ENCODE data around the gene MGAT5. TPM values are rescaled to one million over a fixed set of nuclear protein-coding genes. Genes with fewer than 3 reads are reported as not detected.

Gene MGAT5
- total RNA-seq, 6 donors from 2014 or later = 25.3 to 65.5 (median 41.3) TPM

- no peaks in the 10 kb centered on the region for H3K36me3 ChIP-seq
- WGBS, 2 donors = 79 to 85% methylated on average over 6 of the region's 6 CpGs
- DNase-seq = no peak
Measured at GRCh38 chr2:134465228-134466105, 211.6 kb downstream of the MGAT5 start.

GRCh38 chr2:134466141-134466540, 212.3 kb downstream of the MGAT5 start:
- DNase-seq (no peak), ATAC-seq (ENCODE audit: low FRiP score in 2 of 2) (no peak)
- no peaks in the 10 kb centered on the region for H3K36me3 ChIP-seq
- H3K27ac ChIP-seq = no peak overlapping the region
- H3K9me3 ChIP-seq = no peaks in the 10 kb centered on the region
- TF ChIP-seq EP300 (IDR thresholded peaks at IDR 0.05) (no peak), POLR2A (IDR thresholded peaks at IDR 0.05) (no peak), POLR2AphosphoS5 (IDR thresholded peaks at IDR 0.05) (no peak)
- TF ChIP-seq, protein P1, sequence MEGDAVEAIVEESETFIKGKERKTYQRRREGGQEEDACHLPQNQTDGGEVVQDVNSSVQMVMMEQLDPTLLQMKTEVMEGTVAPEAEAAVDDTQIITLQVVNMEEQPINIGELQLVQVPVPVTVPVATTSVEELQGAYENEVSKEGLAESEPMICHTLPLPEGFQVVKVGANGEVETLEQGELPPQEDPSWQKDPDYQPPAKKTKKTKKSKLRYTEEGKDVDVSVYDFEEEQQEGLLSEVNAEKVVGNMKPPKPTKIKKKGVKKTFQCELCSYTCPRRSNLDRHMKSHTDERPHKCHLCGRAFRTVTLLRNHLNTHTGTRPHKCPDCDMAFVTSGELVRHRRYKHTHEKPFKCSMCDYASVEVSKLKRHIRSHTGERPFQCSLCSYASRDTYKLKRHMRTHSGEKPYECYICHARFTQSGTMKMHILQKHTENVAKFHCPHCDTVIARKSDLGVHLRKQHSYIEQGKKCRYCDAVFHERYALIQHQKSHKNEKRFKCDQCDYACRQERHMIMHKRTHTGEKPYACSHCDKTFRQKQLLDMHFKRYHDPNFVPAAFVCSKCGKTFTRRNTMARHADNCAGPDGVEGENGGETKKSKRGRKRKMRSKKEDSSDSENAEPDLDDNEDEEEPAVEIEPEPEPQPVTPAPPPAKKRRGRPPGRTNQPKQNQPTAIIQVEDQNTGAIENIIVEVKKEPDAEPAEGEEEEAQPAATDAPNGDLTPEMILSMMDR (IDR thresholded peaks at IDR 0.05) = no peak
- no peaks in the 10 kb centered on the region for H3K27me3 ChIP-seq
- no peaks in the 10 kb centered on the region for H3K4me1 ChIP-seq
- WGBS, 2 donors = 65 to 79% methylated on average over 2 to 3 of the region's 3 CpGs
- no peak overlapping the region for H3K4me3 ChIP-seq

More at GRCh38 chr2:134465228-134466105, 211.6 kb downstream of the MGAT5 start:
- TF ChIP-seq, protein P1 (IDR thresholded peaks at IDR 0.05) = no peak
- Histone ChIP-seq H3K4me1 (peaks cover 0 to 4% (median 1%) of the 10 kb centered on the region in 4 donors), H3K27me3 (no peaks in the 10 kb centered on the region), H3K9me3 (no peaks in the 10 kb centered on the region), H3K4me3 (no peak overlapping the region), H3K27ac (no peak overlapping the region)
- no peak for ATAC-seq (ENCODE audit: low FRiP score in 2 of 2)

GRCh38 chr2:134468164-134468563, 214.3 kb downstream of the MGAT5 start:
- Histone ChIP-seq H3K4me1 (no peaks in the 10 kb centered on the region), H3K27ac (no peak overlapping the region), H3K4me3 (no peak overlapping the region), H3K36me3 (no peaks in the 10 kb centered on the region), H3K9me3 (no peaks in the 10 kb centered on the region), H3K27me3 (no peaks in the 10 kb centered on the region)
- ATAC-seq (ENCODE audit: low FRiP score in 2 of 2) (no peak), DNase-seq (no peak)
- TF ChIP-seq, protein P1 (IDR thresholded peaks at IDR 0.05) = no peak
- TF ChIP-seq EP300 (IDR thresholded peaks at IDR 0.05) (no peak), POLR2AphosphoS5 (IDR thresholded peaks at IDR 0.05) (no peak)
- 100% methylated on average over 2 of the region's 2 CpGs for WGBS, 2 donors

- no peak for ATAC-seq (ENCODE audit: low FRiP score in 2 of 2)
- H3K9me3 ChIP-seq = no peaks in the 10 kb centered on the region
- no peaks in the 10 kb centered on the region for H3K36me3 ChIP-seq
- no peak overlapping the region for H3K27ac ChIP-seq
- TF ChIP-seq EP300 (IDR thresholded peaks at IDR 0.05) = no peak
- TF ChIP-seq POLR2A (IDR thresholded peaks at IDR 0.05) = no peak
- TF ChIP-seq, protein P1 (IDR thresholded peaks at IDR 0.05) = no peak
- TF ChIP-seq POLR2AphosphoS5 (IDR thresholded peaks at IDR 0.05) = no peak
- DNase-seq = peak in 1 of 2 donors; percentile 27
- 73 to 91% methylated on average over 7 to 12 of the region's 12 CpGs for WGBS, 2 donors
- no peak overlapping the region for H3K4me3 ChIP-seq
- no peaks in the 10 kb centered on the region for H3K4me1 ChIP-seq
- H3K27me3 ChIP-seq = no peaks in the 10 kb centered on the region
Measured at GRCh38 chr2:134468776-134469175, 214.9 kb downstream of the MGAT5 start.
